Esophagus (tissue), 2 donors: Measurements from ENCODE around the gene STX1A. TPM values are rescaled to one million over a fixed set of nuclear protein-coding genes. Genes with fewer than 3 reads are reported as not detected.

ENCODE experiments used
- H3K27ac ChIP-seq, 2 donors: one replicate each; pipeline ENCODE4 v1.5.1; 2013; ENCODE audit warnings: low read depth in 2 of 2, mild to moderate bottlenecking in 2 of 2, inconsistent platforms in 1 of 2, low read length in 1 of 2, moderate library complexity in 1 of 2
- H3K27me3 ChIP-seq, 2 donors: one replicate each; pipeline ENCODE4 v1.6.1; 2013; ENCODE audit warnings: low read length in 2 of 2, control low read depth in 1 of 2, mild to moderate bottlenecking in 1 of 2; ENCODE audit not compliant: insufficient read depth in 2 of 2, control insufficient read depth in 1 of 2
- H3K36me3 ChIP-seq, 2 donors: one replicate each; pipeline ENCODE4 v1.6.1; 2013; ENCODE audit warnings: low read length in 1 of 2; ENCODE audit not compliant: control insufficient read depth in 2 of 2, insufficient read depth in 2 of 2
- H3K4me1 ChIP-seq, 2 donors: one replicate each; pipeline ENCODE4 v1.6.1; 2013; ENCODE audit warnings: low read length in 1 of 2; ENCODE audit not compliant: control insufficient read depth in 2 of 2, insufficient read depth in 2 of 2
- H3K4me3 ChIP-seq, 2 donors: one replicate each; pipeline ENCODE4 v1.5.1; 2013; ENCODE audit warnings: low read length in 2 of 2, mild to moderate bottlenecking in 2 of 2, low read depth in 1 of 2, moderate library complexity in 1 of 2
- H3K9me3 ChIP-seq, 2 donors: one replicate each; pipeline ENCODE4 v1.6.1; 2013; ENCODE audit warnings: mild to moderate bottlenecking in 2 of 2, low read depth in 1 of 2, low read length in 1 of 2, moderate library complexity in 1 of 2; ENCODE audit not compliant: control insufficient read depth in 2 of 2, insufficient read depth in 1 of 2
- WGBS, 2 donors: extraction: QIAGEN DNeasy Blood & Tissue Kit; methylation state at CpG; one replicate each; pipeline ENCODE4 v1.1.7; 2013; 5-methylcytosine and 5-hydroxymethylcytosine counted together
- polyA plus RNA-seq, 2 donors: library from polyadenylated mRNA; stranded (reverse); fragments of 200-250 nt; gene quantifications; one replicate each; pipeline ENCODE4 v1.2.3, GENCODE V29; 2013
- donor health status: healthy with polysubstance abuse.
- donor health status: Bipolar disorder and iron deficiency.

Gene STX1A
- polyA plus RNA-seq, 2 donors, result 1.6 to 2.4 TPM

DNA sequence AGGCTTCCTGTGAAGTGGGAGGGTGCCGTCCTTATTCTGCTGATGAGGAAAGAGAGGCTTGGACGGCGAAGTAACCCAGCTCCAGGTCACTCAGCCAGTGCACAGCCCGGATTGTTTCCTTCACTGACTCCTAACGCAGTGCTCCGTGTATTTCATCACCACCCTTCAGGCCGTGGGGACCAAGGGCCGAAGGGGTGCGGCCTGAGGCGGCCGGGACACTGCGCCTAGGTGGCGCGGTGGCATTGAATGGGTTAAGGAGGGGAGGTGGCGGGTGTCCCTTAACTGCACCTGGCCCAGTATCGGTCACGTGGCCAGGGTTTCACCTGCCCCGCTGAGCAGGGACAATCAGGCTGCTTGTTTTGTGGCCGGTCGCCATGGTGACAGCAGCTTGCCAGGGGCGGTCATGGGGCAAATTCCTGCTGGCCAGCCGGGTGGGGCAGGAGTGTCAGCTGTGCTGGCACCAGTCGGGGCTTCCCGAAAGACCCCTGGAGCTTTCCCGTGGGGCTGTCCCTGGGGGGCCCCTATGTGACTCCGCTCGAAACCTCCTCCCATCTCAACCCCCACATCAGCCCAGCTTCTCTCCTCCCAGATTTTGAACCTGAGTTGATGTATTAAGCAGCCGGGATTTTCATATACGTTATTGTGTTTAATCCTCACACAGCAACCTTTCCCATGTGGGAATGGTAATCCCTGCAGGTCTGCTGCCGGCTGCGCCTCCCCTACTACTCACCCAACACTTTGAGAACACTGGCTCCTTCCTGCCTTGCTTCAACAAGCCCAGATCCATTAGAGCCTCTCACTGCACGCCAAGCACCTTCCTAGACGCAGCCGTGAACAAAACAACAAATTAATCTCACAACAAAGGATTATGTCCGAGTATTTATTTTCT, 23.5 kb upstream of the STX1A start:
- Histone ChIP-seq H3K9me3 (no peaks in the 10 kb centered on the region), H3K4me3 (peak overlapping the region in 1 of 2 donors; percentile 1), H3K4me1 (peaks cover 0 to 17% of the 10 kb centered on the region in 2 donors), H3K27me3 (no peaks in the 10 kb centered on the region), H3K36me3 (no peaks in the 10 kb centered on the region), H3K27ac (peak overlapping the region; percentile 96)
- WGBS, 2 donors, result 21 to 29% methylated on average over 35 of the region's 35 CpGs

DNA sequence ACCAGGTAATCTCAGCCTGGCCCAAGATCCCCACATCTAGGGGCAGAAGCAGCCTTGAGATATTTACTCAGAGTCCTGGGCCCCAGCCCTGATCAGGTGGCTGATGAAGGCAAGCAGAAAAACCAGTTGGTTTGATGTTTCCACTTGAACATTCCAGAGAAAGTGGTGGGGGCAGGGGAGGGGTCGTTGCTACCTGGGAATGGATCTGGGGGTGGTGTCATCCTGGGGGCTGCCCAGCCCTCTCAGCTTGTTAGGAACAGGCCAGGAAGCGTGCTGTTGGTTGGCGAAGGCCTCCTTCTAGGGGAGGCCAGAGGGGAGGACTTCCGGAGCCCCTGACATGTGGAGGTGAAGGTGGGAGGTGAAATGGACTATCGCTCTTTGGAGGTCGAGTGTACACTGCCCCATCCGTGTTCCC, 22.9 kb upstream of the STX1A start:
- Histone ChIP-seq H3K27me3 (no peaks in the 10 kb centered on the region), H3K9me3 (no peaks in the 10 kb centered on the region), H3K27ac (peak overlapping the region; percentile 96), H3K4me1 (peaks cover 0 to 23% of the 10 kb centered on the region in 2 donors), H3K4me3 (no peak overlapping the region), H3K36me3 (peaks cover 0 to 2% of the 10 kb centered on the region in 2 donors)
- 48 to 61% methylated on average over 7 of the region's 7 CpGs for WGBS, 2 donors

DNA sequence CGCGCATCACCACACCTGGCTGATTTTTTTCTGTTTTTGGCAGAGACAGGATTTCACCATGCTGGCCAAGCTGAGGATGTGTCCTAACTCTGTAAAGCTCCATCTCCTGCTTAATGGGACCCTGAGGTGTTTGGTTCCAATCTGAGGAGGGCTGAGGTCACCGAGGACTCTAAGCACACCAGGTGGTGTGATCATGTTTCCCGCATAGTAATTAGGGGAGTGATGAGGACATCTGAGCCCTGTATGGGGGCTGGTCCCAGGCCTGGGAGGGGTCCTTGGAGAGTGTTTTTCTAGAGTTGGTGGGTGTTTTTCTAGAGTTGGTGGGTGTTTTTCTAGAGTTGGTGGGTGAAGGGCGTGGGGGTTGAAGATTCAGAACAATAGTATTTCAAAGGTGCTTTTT, 22.1 kb upstream of the STX1A start:
- Histone ChIP-seq H3K4me3 (no peak overlapping the region), H3K27me3 (no peaks in the 10 kb centered on the region), H3K4me1 (peaks cover 0 to 23% of the 10 kb centered on the region in 2 donors), H3K9me3 (no peaks in the 10 kb centered on the region), H3K36me3 (peaks cover 4 to 9% of the 10 kb centered on the region in 2 donors), H3K27ac (peak overlapping the region; percentile 96)
- 85 to 89% methylated on average over 5 of the region's 5 CpGs for WGBS, 2 donors

DNA sequence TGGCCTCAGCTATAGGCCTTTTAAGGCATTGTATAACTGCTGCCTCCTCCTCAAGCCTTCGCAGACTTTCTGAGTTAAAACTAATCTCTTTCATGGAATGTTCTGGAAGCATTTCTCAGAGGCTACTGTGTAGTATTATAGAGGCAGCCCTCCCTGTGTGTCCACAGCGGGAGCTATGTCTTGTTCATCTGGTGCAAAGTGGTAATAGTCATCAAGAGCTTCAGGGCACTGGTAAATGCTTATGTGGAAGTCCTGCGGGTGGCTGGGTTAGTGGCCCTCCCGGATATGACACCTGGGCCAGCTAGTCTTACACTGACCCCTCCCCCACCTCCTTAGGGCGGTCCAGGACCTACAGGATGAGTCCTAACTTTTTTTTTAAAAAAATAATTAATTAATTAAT, 21.3 kb upstream of the STX1A start:
- H3K4me3 ChIP-seq, result no peak overlapping the region
- H3K4me1 ChIP-seq, result peaks cover 0 to 21% of the 10 kb centered on the region in 2 donors
- no peaks in the 10 kb centered on the region for H3K27me3 ChIP-seq
- peaks cover 5 to 14% of the 10 kb centered on the region in 2 donors for H3K36me3 ChIP-seq
- peak overlapping the region; percentile 0 to 76 for H3K27ac ChIP-seq
- 83 to 86% methylated on average over 5 of the region's 5 CpGs for WGBS, 2 donors
- no peaks in the 10 kb centered on the region for H3K9me3 ChIP-seq

DNA sequence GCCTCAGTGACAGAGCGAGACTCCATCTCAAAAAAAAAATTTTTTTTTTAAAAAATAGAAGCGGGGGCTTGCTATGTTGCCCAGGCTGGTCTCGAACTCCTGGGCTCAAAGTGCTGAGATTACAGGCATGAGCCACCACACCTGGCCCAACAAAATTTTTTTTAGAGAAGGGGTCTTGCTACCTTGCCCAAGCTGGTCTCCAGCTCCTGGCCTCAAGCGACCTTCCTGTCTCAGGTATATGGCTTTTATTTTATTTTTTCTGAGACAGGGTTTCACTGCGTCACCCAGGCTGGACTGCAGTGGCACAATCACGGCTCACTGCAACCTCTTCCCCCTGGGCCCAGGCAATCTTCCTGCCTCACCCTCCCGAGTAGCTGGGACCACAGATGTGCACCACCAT, 20.7 kb upstream of the STX1A start:
- H3K27ac ChIP-seq, result peak overlapping the region; percentile 0 to 76
- H3K4me3 ChIP-seq, result no peak overlapping the region
- H3K27me3 ChIP-seq, result no peaks in the 10 kb centered on the region
- 91 to 94% methylated on average over 7 of the region's 7 CpGs for WGBS, 2 donors
- H3K4me1 ChIP-seq, result peaks cover 0 to 26% of the 10 kb centered on the region in 2 donors
- H3K36me3 ChIP-seq, result peaks cover 5 to 16% of the 10 kb centered on the region in 2 donors
- H3K9me3 ChIP-seq, result no peaks in the 10 kb centered on the region

DNA sequence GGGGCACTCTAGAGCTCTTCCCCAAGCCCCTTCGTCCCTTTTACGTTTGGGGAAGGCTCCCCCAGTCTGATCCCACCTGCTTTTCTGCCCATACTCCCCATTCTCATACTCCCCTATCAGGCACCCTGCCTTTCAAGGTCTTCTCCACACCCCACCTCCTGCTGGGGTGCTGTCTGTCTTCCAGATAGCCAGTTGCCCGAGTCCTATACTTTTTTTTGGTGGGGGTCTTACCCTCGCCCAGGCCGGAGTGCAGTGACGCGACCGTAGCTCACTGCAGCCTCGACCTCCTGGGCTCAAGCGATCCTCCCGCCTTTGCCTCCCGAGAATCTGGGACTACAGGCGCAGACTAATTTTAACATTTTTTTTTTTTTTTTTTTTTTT, 19.9 kb upstream of the STX1A start:
- peak overlapping the region; percentile 94 to 98 for H3K27ac ChIP-seq
- H3K9me3 ChIP-seq, result no peaks in the 10 kb centered on the region
- H3K4me3 ChIP-seq, result peak overlapping the region; percentile 60 to 75
- WGBS, 2 donors, result 47 to 53% methylated on average over 13 of the region's 13 CpGs
- H3K36me3 ChIP-seq, result peaks cover 5 to 16% of the 10 kb centered on the region in 2 donors
- no peaks in the 10 kb centered on the region for H3K27me3 ChIP-seq
- H3K4me1 ChIP-seq, result peaks cover 0 to 33% of the 10 kb centered on the region in 2 donors

DNA sequence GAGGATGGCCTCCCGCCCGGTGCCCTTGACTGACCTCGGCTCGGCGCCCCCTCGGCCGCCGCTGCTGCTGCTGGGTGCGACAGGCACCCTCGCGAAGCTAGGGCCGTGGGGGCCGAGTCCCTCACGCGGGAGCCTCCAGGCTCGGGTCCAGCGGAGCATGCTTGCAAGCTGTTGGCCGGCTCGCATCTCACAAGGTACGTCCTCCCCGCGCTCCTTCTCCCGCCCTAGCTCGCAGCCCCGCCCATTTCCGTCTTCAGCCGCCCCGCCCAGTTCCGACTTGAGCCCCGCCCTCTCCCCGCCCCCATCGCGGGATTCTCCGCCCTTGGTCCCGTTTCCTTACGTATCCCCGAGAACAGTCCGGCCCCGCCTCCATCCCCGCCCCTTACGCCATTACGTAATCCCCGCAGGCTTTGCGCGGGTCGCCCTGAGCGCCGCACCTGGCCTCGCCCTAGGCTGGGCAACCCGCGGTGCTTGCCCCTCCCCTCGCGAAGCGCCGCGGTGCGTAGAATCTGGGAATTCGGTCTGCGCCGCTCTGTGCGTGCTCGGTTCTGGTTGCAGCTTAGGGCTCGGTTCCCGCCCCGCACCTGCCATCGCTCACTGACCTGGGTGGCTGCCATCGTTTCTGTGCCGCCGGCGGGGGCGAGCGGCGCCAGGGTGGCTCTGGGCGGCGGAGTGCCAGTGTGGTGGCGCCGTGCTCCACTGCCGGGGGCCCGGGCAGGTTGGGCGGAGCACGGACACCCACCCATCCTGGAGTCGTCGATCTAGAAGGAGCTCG, 19.3 kb upstream of the STX1A start, which contains the start of gene ABHD11:
TSS of gene ABHD11 (minus strand) at position 191 of the 775 bp plus-strand sequence. CDS start at position 159, 32 bp downstream.
- 0 to 1% methylated on average over 44 to 84 of the region's 84 CpGs for WGBS, 2 donors
- peak within 1 kb of the TSS; percentile 63 to 79 for H3K4me3 ChIP-seq
- no peaks in the 10 kb centered on the region for H3K27me3 ChIP-seq
- H3K36me3 ChIP-seq, result peaks cover 5 to 16% of the 10 kb centered on the region in 2 donors
- peak within 1 kb of the TSS; percentile 94 to 98 for H3K27ac ChIP-seq
- H3K9me3 ChIP-seq, result no peaks in the 10 kb centered on the region
- peaks cover 0 to 33% of the 10 kb centered on the region in 2 donors for H3K4me1 ChIP-seq

DNA sequence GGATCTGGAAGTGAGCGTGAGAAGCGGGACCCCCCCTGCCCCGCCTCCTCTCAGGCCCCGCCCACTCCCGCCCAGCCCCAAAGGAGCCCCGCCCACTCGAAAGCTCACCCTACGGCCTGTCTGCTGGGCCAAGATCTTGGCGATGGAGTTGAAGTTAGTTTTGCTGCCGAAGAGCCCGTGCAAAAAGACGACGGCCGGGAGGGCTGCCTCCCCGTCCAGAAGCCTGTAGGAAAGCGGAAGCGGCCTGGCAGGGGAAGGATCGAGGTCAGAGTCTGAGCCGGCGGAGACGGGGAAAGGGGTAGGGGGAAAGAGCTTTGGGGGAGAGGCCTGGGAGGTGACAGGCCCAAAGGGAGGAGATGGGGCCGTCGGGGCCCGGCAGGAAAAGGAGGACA, 18.7 kb upstream of the STX1A start:
- peaks cover 0 to 33% of the 10 kb centered on the region in 2 donors for H3K4me1 ChIP-seq

DNA sequence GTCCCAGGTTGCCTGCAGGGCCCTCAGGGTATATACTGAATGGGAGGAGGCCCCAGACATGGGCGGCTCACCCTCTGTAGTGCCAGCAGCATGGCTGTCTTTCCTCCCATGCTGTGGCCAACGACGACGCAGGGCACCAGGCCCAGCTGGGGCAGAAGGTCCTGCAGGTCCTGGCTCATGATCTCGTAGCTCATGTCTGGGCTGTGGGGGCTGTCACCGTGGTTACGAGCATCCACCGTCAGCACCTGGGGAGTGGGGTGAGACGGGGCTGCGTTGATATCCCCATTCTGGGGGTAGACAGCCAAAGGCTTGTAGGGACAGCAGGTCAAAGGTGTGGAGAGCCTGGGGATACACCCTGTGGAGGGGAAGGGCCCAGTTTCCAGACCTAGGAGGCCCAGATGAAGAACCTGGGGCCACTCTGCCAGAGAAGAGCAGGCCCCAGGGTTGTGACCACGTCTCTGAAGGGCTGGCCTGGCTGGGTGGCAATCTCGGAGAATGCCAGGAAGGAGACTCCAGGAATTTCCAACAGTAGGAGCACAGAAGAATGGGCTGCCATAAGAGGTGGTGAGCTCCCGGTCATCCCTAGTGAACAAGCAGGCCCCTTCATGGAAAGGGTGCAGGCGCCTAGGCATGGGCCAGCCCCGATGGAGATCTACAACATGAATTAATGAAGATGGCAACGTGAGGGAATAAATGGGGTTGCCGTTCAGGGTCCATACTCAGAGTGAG, 18.2 kb upstream of the STX1A start:
- WGBS, 2 donors, result 66 to 74% methylated on average over 17 of the region's 17 CpGs
- Histone ChIP-seq H3K27me3 (no peaks in the 10 kb centered on the region), H3K4me3 (peak overlapping the region; percentile 63 to 79), H3K9me3 (no peaks in the 10 kb centered on the region), H3K27ac (peak overlapping the region in 1 of 2 donors; percentile 22), H3K4me1 (peaks cover 0 to 29% of the 10 kb centered on the region in 2 donors), H3K36me3 (peaks cover 5 to 16% of the 10 kb centered on the region in 2 donors)

More for the DNA sequence above, 18.7 kb upstream of the STX1A start:
- no peaks in the 10 kb centered on the region for H3K27me3 ChIP-seq
- H3K36me3 ChIP-seq, result peaks cover 5 to 16% of the 10 kb centered on the region in 2 donors
- peak overlapping the region; percentile 63 to 79 for H3K4me3 ChIP-seq
- no peaks in the 10 kb centered on the region for H3K9me3 ChIP-seq
- peak overlapping the region; percentile 78 to 88 for H3K27ac ChIP-seq
- WGBS, 2 donors, result 1% methylated on average over 21 to 24 of the region's 24 CpGs
